GM12864 (cell line): Measurements from ENCODE around the gene SETSIP.

ENCODE experiments used
- DNase-seq: peaks from one replicate; pipeline ENCODE4 v3.0.0-alpha.2; 2011; ENCODE audit warnings: low read depth
- H3K4me3 ChIP-seq: 2 replicates; pipeline ENCODE4 v1.5.1; 2011; ENCODE audit warnings: mild to moderate bottlenecking, low read depth, low read length, control low read depth
- CTCF ChIP-seq: IDR thresholded peaks from 2 replicates; pipeline ENCODE4 v1.5.1; 2011; ENCODE audit warnings: low read depth, mild to moderate bottlenecking, moderate library complexity, low read length, control low read depth, inconsistent platforms; ENCODE audit errors: missing control alignments

The SETSIP gene

GRCh38 chr1:92066321-92066720, 8.9 kb downstream of the SETSIP start:
- DNase-seq = no peak
- no peak overlapping the region for H3K4me3 ChIP-seq
- no peak for TF ChIP-seq CTCF

GRCh38 chr1:92065042-92065441, 10.2 kb downstream of the SETSIP start:
- no peak overlapping the region for H3K4me3 ChIP-seq
- DNase-seq = no peak
- TF ChIP-seq CTCF = no peak

GRCh38 chr1:92051948-92052347, 23.3 kb downstream of the SETSIP start:
- DNase-seq = no peak
- H3K4me3 ChIP-seq = no peak overlapping the region
- TF ChIP-seq CTCF = no peak

GRCh38 chr1:92045766-92046495, 29.3 kb downstream of the SETSIP start:
- no peak overlapping the region for H3K4me3 ChIP-seq
- TF ChIP-seq CTCF = no peak
- no peak for DNase-seq

GRCh38 chr1:92043621-92044020, 31.6 kb downstream of the SETSIP start:
- DNase-seq = no peak
- TF ChIP-seq CTCF = no peak
- H3K4me3 ChIP-seq = no peak overlapping the region

- H3K4me3 ChIP-seq = no peak overlapping the region
- no peak for TF ChIP-seq CTCF
- no peak for DNase-seq
Observed at GRCh38 chr1:92040971-92041370, 34.2 kb downstream of the SETSIP start.

GRCh38 chr1:92038695-92039346, 36.4 kb downstream of the SETSIP start:
- no peak for DNase-seq
- no peak overlapping the region for H3K4me3 ChIP-seq
- TF ChIP-seq CTCF = no peak
